IMR-90 (cell line): Measurements from ENCODE around the gene NDUFS3. TPM values are rescaled to one million over a fixed set of nuclear protein-coding genes. Genes with fewer than 3 reads are reported as not detected.

Source experiments
- ATAC-seq: fragments of 200-7000 bp; cut with Tn5 transposase; 2 replicates; pipeline ENCODE4 v1.9.1; 2020; ENCODE audit warnings: low read depth, mild to moderate bottlenecking, moderate library complexity
- BruUV-seq: library from RNA; stranded (reverse); fragments of 400-500 nt; replicated peaks from 2 replicates; lab custom pipeline; 2021; lab: Mats Ljungman, UMichigan
- CTCF ChIA-PET: fragments of 300-600 bp; formaldehyde crosslinking; extraction: SDS; loops from one replicate; lab custom pipeline; 2021; ENCODE audit warnings: antibody characterized with exemption; lab: Yijun Ruan, JAX
- POLR2A ChIA-PET: fragments of 300-600 bp; sonication (Branson Sonifier 250); formaldehyde crosslinking; loops from one replicate; lab custom pipeline; 2022; ENCODE audit warnings: antibody characterized with exemption; ENCODE audit not compliant: unreplicated experiment; lab: Charles Lee
- DNase-seq: peaks from one replicate; pipeline ENCODE4 v3.0.0; 2013
- H2AFZ ChIP-seq: replicated peaks from 2 replicates; pipeline ENCODE3; 2013; ENCODE audit warnings: low read length, mild to moderate bottlenecking; ENCODE audit not compliant: poor library complexity
- H2AK5ac ChIP-seq: 2 replicates; pipeline ENCODE4 v1.6.1; 2013; ENCODE audit warnings: low read depth, low read length, inconsistent platforms
- H2AK9ac ChIP-seq: replicated peaks from 2 replicates; pipeline ENCODE3; 2013; ENCODE audit warnings: mild to moderate bottlenecking, low read depth, low read length, moderate library complexity; ENCODE audit not compliant: poor library complexity
- H2BK120ac ChIP-seq: 2 replicates; pipeline ENCODE4 v1.6.1; 2013; ENCODE audit warnings: low read depth, low read length, inconsistent platforms
- H2BK15ac ChIP-seq: 3 replicates; pipeline ENCODE4 v1.6.1; 2013; ENCODE audit warnings: low read depth, low read length, inconsistent platforms
- H2BK20ac ChIP-seq: 2 replicates; pipeline ENCODE4 v1.6.1; 2013; ENCODE audit warnings: low read depth, mild to moderate bottlenecking, inconsistent platforms, low read length, moderate library complexity
- H2BK5ac ChIP-seq: 2 replicates; pipeline ENCODE4 v1.6.1; 2013; ENCODE audit warnings: mild to moderate bottlenecking, low read depth, low read length, inconsistent platforms; ENCODE audit not compliant: poor library complexity, severe bottlenecking
- H3K14ac ChIP-seq: replicated peaks from 2 replicates; pipeline ENCODE4 v1.6.1; 2013; ENCODE audit warnings: low read depth, low read length, inconsistent platforms
- H3K18ac ChIP-seq: 2 replicates; pipeline ENCODE4 v1.6.1; 2013; ENCODE audit warnings: low read depth, low read length, control low read depth
- H3K23ac ChIP-seq: 2 replicates; pipeline ENCODE4 v1.6.1; 2013; ENCODE audit warnings: low read depth, low read length, inconsistent platforms
- H3K27ac ChIP-seq: 2 replicates; pipeline ENCODE4 v1.5.1; 2013; ENCODE audit warnings: mild to moderate bottlenecking, control low read depth, low read length; ENCODE audit not compliant: insufficient read depth
- H3K27me3 ChIP-seq: 2 replicates; pipeline ENCODE4 v1.6.1; 2013; ENCODE audit warnings: low read length; ENCODE audit not compliant: control insufficient read depth, insufficient read depth
- H3K36me3 ChIP-seq: 2 replicates; pipeline ENCODE4 v1.6.1; 2013; ENCODE audit warnings: low read length, mixed read lengths; ENCODE audit not compliant: control insufficient read depth, insufficient read depth
- H3K4ac ChIP-seq: 2 replicates; pipeline ENCODE4 v1.6.1; 2013; ENCODE audit warnings: low read depth, low read length, inconsistent platforms
- H3K4me1 ChIP-seq: 2 replicates; pipeline ENCODE4 v1.6.1; 2013; ENCODE audit warnings: low read length, mixed read lengths; ENCODE audit not compliant: control insufficient read depth, insufficient read depth
- H3K4me2 ChIP-seq: 2 replicates; pipeline ENCODE4 v1.6.1; 2013; ENCODE audit warnings: low read depth, mild to moderate bottlenecking, control low read depth, low read length, moderate library complexity
- H3K4me3 ChIP-seq: 2 replicates; pipeline ENCODE4 v1.5.1; 2013; ENCODE audit warnings: low read depth, mild to moderate bottlenecking, control low read depth, low read length, moderate library complexity; ENCODE audit not compliant: insufficient read depth
- H3K56ac ChIP-seq: 2 replicates; pipeline ENCODE4 v1.6.1; 2013; ENCODE audit warnings: low read length, inconsistent platforms; ENCODE audit not compliant: insufficient read depth; ENCODE audit errors: extremely low read depth
- H3K79me1 ChIP-seq, 2 experiments: 2 replicates each; pipeline ENCODE4 v1.6.1; 2013; ENCODE audit warnings: low read length in 2 of 2, inconsistent platforms in 1 of 2, low read depth in 1 of 2
- H3K9ac ChIP-seq: 2 replicates; pipeline ENCODE4 v1.6.1; 2013; ENCODE audit warnings: low read depth, low read length, control low read depth
- H3K9me1 ChIP-seq: 2 replicates; pipeline ENCODE4 v1.6.1; 2013; ENCODE audit warnings: low read length, inconsistent platforms; ENCODE audit not compliant: insufficient read depth
- H3K9me3 ChIP-seq: 2 replicates; pipeline ENCODE4 v1.6.1; 2013; ENCODE audit warnings: low read length; ENCODE audit not compliant: control insufficient read depth, insufficient read depth
- H4K20me1 ChIP-seq: 2 replicates; pipeline ENCODE4 v1.6.1; 2013; ENCODE audit warnings: low read length, inconsistent platforms; ENCODE audit not compliant: insufficient read depth
- H4K5ac ChIP-seq: 2 replicates; pipeline ENCODE4 v1.6.1; 2013; ENCODE audit warnings: mild to moderate bottlenecking, low read depth, low read length, control low read depth
- H4K8ac ChIP-seq, 2 experiments: 2 replicates each; pipeline ENCODE4 v1.6.1; 2013; ENCODE audit warnings: low read depth in 2 of 2, low read length in 2 of 2, control low read depth in 1 of 2, inconsistent platforms in 1 of 2
- H4K91ac ChIP-seq: 2 replicates; pipeline ENCODE4 v1.6.1; 2013; ENCODE audit warnings: low read depth, low read length, inconsistent platforms; ENCODE audit not compliant: insufficient read depth
- BHLHE40 ChIP-seq: fragments of 150-350 bp; IDR thresholded peaks from 2 replicates; pipeline ENCODE4 v1.6.1; 2016; ENCODE audit warnings: mild to moderate bottlenecking, low read depth, low read length
- CTCF ChIP-seq: conservative IDR thresholded peaks from 2 replicates; pipeline ENCODE4 v1.5.1; 2012; ENCODE audit warnings: mild to moderate bottlenecking, low read depth, low read length, improper control_type of control experiment
- MAZ ChIP-seq: IDR thresholded peaks from 2 replicates; pipeline ENCODE4 v1.6.1; 2012; ENCODE audit warnings: low read depth, mild to moderate bottlenecking, low read length, improper control_type of control experiment, moderate library complexity, borderline replicate concordance
- NFE2L2 ChIP-seq: fragments of 150-350 bp; IDR thresholded peaks from 2 replicates; pipeline ENCODE4 v1.6.1; 2016; ENCODE audit warnings: low read depth, mild to moderate bottlenecking, low read length
- WGBS, 2 experiments: methylation state at CpG; one replicate each; pipeline versions ENCODE4 v1.1.5 to v1.1.7; 2013; ENCODE audit warnings: missing lambda C conversion rate in 2 of 2; ENCODE audit not compliant: insufficient read length in 1 of 2; ENCODE audit errors: extremely low coverage in 2 of 2; 5-methylcytosine and 5-hydroxymethylcytosine counted together
- dilution Hi-C: fragments of 300-500 bp; cut with HindIII; formaldehyde crosslinking; loops from one replicate; pipeline ENCODE4 v1.14.3; 2018; ENCODE audit warnings: low sequenced_read_pairs; ENCODE audit not compliant: unreplicated experiment
- in situ Hi-C: fragments of 300-500 bp; cut with MboI; formaldehyde crosslinking; loops from 3 replicates; pipeline ENCODE4 v1.14.3; 2019; ENCODE audit warnings: low sequenced_read_pairs, inconsistent platforms, mixed read lengths
- intact Hi-C: fragments of 100-400 bp; cut with micrococcal nuclease; formaldehyde crosslinking; loops from 2 replicates; pipeline ENCODE4 v1.10.0; 2022
- polyA plus RNA-seq, 3 experiments: library from polyadenylated mRNA; depleted of rRNA; stranded (reverse); fragments of >200 nt; gene quantifications; 2 replicates each; pipeline ENCODE4 v1.2.3, GENCODE V29; 2012; ENCODE audit warnings: low replicate concordance in 1 of 3
- total RNA-seq: library from RNA; depleted of rRNA; stranded (reverse); fragments of >200 nt; gene quantifications from 2 replicates; pipeline ENCODE4 v1.2.3, GENCODE V29; 2012

The NDUFS3 gene
- total and polyA plus RNA-seq, 2 of the 4 experiments (the other 2 are of a cell fraction) = 77.1 to 108 TPM

- CTCF ChIA-PET = interaction anchor here (1.4 kb wide), 1 partner anchor 17 kb away, joined by 3 read pairs; no protein-coding TSS in a partner anchor
- ATAC-seq = no peak
- no peak overlapping the region for H2AK9ac ChIP-seq
- no CpG with 5 or more reads among the region's 2 CpGs for WGBS, 2 experiments
- DNase-seq = no peak
- H2BK5ac ChIP-seq = no peak overlapping the region
- POLR2A ChIA-PET = no interaction called here
- no peak overlapping the region for H4K5ac ChIP-seq
- H2AK5ac ChIP-seq = no peak overlapping the region
- no peak overlapping the region for H2BK15ac ChIP-seq
- no peak overlapping the region for H3K4me2 ChIP-seq
- peaks cover 27% of the 10 kb centered on the region for H3K36me3 ChIP-seq
- H3K9me3 ChIP-seq = no peaks in the 10 kb centered on the region
- TF ChIP-seq CTCF = no peak
- no peak for TF ChIP-seq BHLHE40
- no peak for TF ChIP-seq NFE2L2
- no peak for TF ChIP-seq MAZ
- no peak overlapping the region for H3K4me3 ChIP-seq
- no peak overlapping the region for H3K9ac ChIP-seq
- dilution Hi-C loops (no loop called here), in situ Hi-C loops (no loop called here), intact Hi-C loops (loop anchor here (10.0 kb wide), 1 partner anchor 204 kb away; no protein-coding TSS in a partner anchor)
- peaks cover 4% of the 10 kb centered on the region for H3K4me1 ChIP-seq
- H2AFZ ChIP-seq = no peak overlapping the region
- no peak overlapping the region for H3K4ac ChIP-seq
- BruUV-seq = no TSS peak
- no peak overlapping the region for H3K56ac ChIP-seq
- H4K91ac ChIP-seq = no peak overlapping the region
- no peak overlapping the region for H3K14ac ChIP-seq
- no peak overlapping the region for H2BK20ac ChIP-seq
- no peak overlapping the region for H3K18ac ChIP-seq
- 0 out of 2 replicates have a peak, but pooled peaks cover 3% of the 10 kb centered on the region for H3K9me1 ChIP-seq
- H2BK120ac ChIP-seq = no peak overlapping the region
- H3K27me3 ChIP-seq = no peaks in the 10 kb centered on the region
- H3K79me1 ChIP-seq = peaks cover 0 to 9% of the 10 kb centered on the region in 2 experiments; a peak in 1 of 4 replicates
- H4K8ac ChIP-seq = no peak overlapping the region
- no peak overlapping the region for H3K23ac ChIP-seq
- H4K20me1 ChIP-seq = peaks cover 9% of the 10 kb centered on the region
- no peak overlapping the region for H3K27ac ChIP-seq
These were observed 42.0 kb downstream of the NDUFS3 start for GRCh38 chr11:47620836-47621378.
